Astrocyte (in vitro differentiated cells and primary cell): ENCODE results near the gene GATC. TPM values are rescaled to one million over a fixed set of nuclear protein-coding genes. Genes with fewer than 3 reads are reported as not detected.
A peak's percentile ranks its signal among the peaks of the same experiment; 100 is the strongest.

Source experiments
- DNase-seq: peaks from one replicate; pipeline ENCODE4 v3.0.0-alpha.2; 2010; ENCODE audit warnings: low read depth
- FAIRE-seq: peaks from 2 replicates; lab custom pipeline; 2011; peaks lifted over from hg19 to GRCh38; lab: Jason Lieb, UNC
- H2AFZ ChIP-seq: 2 replicates; pipeline ENCODE4 v1.6.0; 2012; ENCODE audit warnings: low read depth, low read length, inconsistent platforms
- H3K27ac ChIP-seq: 2 replicates; pipeline ENCODE4 v1.5.1; 2011; ENCODE audit warnings: low read depth, low read length, inconsistent platforms
- H3K27me3 ChIP-seq: 2 replicates; pipeline ENCODE4 v1.6.0; 2011; ENCODE audit warnings: low read length, inconsistent platforms; ENCODE audit not compliant: insufficient read depth
- H3K36me3 ChIP-seq: 2 replicates; pipeline ENCODE4 v1.5.1; 2011; ENCODE audit warnings: low read length, inconsistent platforms; ENCODE audit not compliant: insufficient read depth
- H3K4me1 ChIP-seq: 2 replicates; pipeline ENCODE4 v1.5.1; 2011; ENCODE audit warnings: low read length, inconsistent platforms; ENCODE audit not compliant: insufficient read depth
- H3K4me2 ChIP-seq: 2 replicates; pipeline ENCODE4 v1.6.0; 2012; ENCODE audit warnings: low read length, inconsistent platforms
- H3K4me3 ChIP-seq: 2 replicates; pipeline ENCODE4 v1.5.1; 2011; ENCODE audit warnings: low read depth, mild to moderate bottlenecking, low read length, inconsistent platforms; ENCODE audit not compliant: insufficient read depth
- H3K79me2 ChIP-seq: 2 replicates; pipeline ENCODE4 v1.6.0; 2012; ENCODE audit warnings: mild to moderate bottlenecking, low read length, inconsistent platforms; ENCODE audit not compliant: insufficient read depth
- H3K9ac ChIP-seq: 2 replicates; pipeline ENCODE4 v1.6.0; 2012; ENCODE audit warnings: mild to moderate bottlenecking, low read length, inconsistent platforms
- H3K9me3 ChIP-seq: 2 replicates; pipeline ENCODE4 v1.5.1; 2012; ENCODE audit warnings: low read depth, mild to moderate bottlenecking, low read length, inconsistent platforms; ENCODE audit not compliant: insufficient read depth
- H4K20me1 ChIP-seq: 2 replicates; pipeline ENCODE4 v1.6.0; 2012; ENCODE audit warnings: low read length, inconsistent platforms; ENCODE audit not compliant: insufficient read depth
- H3K27ac Mint-ChIP-seq: one replicate; pipeline ENCODE4 v1.8.0; 2021; ENCODE audit warnings: mild to moderate bottlenecking, mixed read lengths; ENCODE audit not compliant: unreplicated experiment
- H3K27me3 Mint-ChIP-seq: one replicate; pipeline ENCODE4 v1.8.0; 2021; ENCODE audit warnings: low read depth, mixed read lengths; ENCODE audit not compliant: unreplicated experiment
- H3K36me3 Mint-ChIP-seq: one replicate; pipeline ENCODE4 v1.8.0; 2021; ENCODE audit warnings: low read depth, mixed read lengths; ENCODE audit not compliant: unreplicated experiment
- H3K4me1 Mint-ChIP-seq: one replicate; pipeline ENCODE4 v1.8.0; 2021; ENCODE audit warnings: low read depth, mixed read lengths; ENCODE audit not compliant: unreplicated experiment
- H3K4me3 Mint-ChIP-seq: one replicate; pipeline ENCODE4 v1.8.0; 2021; ENCODE audit warnings: mild to moderate bottlenecking, moderate library complexity, mixed read lengths; ENCODE audit not compliant: unreplicated experiment
- H3K9me3 Mint-ChIP-seq: one replicate; pipeline ENCODE4 v1.8.0; 2021; ENCODE audit warnings: mild to moderate bottlenecking, mixed read lengths; ENCODE audit not compliant: unreplicated experiment
- EZH2 ChIP-seq: IDR thresholded peaks from 2 replicates; pipeline ENCODE4 v1.6.1; 2012; ENCODE audit warnings: mild to moderate bottlenecking, low read length, inconsistent platforms; ENCODE audit not compliant: insufficient read depth
- total RNA-seq: library from RNA; stranded (reverse); gene quantifications from 2 replicates; pipeline ENCODE4 v1.2.1, GENCODE V29; 2021
- TF ChIP-seq, protein P1 (sequence below): IDR thresholded peaks from 2 replicates; pipeline ENCODE4 v1.5.1; 2011; ENCODE audit warnings: low read depth, mild to moderate bottlenecking, inconsistent platforms, low read length, moderate library complexity; ENCODE audit not compliant: insufficient read depth

The GATC gene
- total RNA-seq, 1 donor from 2014 or later, result 28.8 TPM

DNA sequence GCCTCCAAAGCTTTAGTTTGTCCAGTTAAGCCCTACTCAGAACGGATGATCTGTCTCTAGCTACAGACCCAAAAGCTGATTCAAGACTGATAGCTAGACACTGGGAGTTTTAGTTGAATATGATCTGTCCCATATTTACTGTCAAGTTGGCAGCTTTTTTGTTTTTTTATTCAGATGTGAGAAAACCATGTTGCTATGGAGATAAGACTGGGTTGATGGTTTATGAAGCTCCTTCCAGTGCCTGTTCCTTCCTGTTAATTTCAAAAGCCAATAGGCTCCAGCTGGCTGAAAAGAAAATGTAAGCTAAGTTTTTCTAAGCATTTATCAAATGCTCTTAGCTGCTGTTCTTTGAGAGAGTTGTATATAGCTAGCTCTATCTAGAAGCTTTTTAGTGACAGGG lies 54.3 kb downstream of the GATC start:
- H3K9me3 ChIP-seq, result no peaks in the 10 kb centered on the region
- H3K27ac Mint-ChIP-seq, result no peak overlapping the region
- H3K9me3 Mint-ChIP-seq, result no peaks in the 10 kb centered on the region
- H3K79me2 ChIP-seq, result peaks cover 27% of the 10 kb centered on the region
- H3K36me3 Mint-ChIP-seq, result peaks cover 8% of the 10 kb centered on the region
- H3K4me2 ChIP-seq, result no peak overlapping the region
- no peaks in the 10 kb centered on the region for H3K27me3 ChIP-seq
- H3K36me3 ChIP-seq, result peaks cover 6% of the 10 kb centered on the region
- H3K27ac ChIP-seq, result no peak overlapping the region
- H3K4me3 ChIP-seq, result no peak overlapping the region
- no peak for DNase-seq
- peaks cover 9% of the 10 kb centered on the region for H3K4me1 Mint-ChIP-seq
- H3K9ac ChIP-seq, result no peak overlapping the region
- H4K20me1 ChIP-seq, result peaks cover 30% of the 10 kb centered on the region
- no peak overlapping the region for H3K4me3 Mint-ChIP-seq
- no peaks in the 10 kb centered on the region for H3K27me3 Mint-ChIP-seq
- H3K4me1 ChIP-seq, result peaks cover 12% of the 10 kb centered on the region
- TF ChIP-seq EZH2, result no peak
- TF ChIP-seq, protein P1, sequence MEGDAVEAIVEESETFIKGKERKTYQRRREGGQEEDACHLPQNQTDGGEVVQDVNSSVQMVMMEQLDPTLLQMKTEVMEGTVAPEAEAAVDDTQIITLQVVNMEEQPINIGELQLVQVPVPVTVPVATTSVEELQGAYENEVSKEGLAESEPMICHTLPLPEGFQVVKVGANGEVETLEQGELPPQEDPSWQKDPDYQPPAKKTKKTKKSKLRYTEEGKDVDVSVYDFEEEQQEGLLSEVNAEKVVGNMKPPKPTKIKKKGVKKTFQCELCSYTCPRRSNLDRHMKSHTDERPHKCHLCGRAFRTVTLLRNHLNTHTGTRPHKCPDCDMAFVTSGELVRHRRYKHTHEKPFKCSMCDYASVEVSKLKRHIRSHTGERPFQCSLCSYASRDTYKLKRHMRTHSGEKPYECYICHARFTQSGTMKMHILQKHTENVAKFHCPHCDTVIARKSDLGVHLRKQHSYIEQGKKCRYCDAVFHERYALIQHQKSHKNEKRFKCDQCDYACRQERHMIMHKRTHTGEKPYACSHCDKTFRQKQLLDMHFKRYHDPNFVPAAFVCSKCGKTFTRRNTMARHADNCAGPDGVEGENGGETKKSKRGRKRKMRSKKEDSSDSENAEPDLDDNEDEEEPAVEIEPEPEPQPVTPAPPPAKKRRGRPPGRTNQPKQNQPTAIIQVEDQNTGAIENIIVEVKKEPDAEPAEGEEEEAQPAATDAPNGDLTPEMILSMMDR, result no peak
- no peak for FAIRE-seq
- no peak overlapping the region for H2AFZ ChIP-seq

DNA sequence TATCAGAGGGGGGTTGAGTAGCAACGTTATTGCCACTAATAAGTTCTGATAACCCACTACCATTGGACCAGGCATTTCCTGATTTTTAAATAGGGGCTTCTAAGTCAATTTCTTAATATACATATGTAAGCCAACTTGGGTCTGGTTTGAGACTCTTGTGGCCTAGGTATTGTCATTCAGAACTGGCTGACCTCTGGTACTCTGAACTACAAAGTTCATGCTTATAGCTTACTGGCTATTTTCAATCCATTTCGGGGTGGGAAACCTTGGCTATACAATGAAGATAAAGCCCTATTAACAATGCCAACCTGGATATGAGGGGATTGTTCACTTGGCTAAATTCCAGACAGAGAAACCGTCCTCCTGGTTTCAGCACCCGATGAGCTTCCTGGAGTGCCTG lies 58.3 kb downstream of the GATC start:
- no peak overlapping the region for H3K27ac ChIP-seq
- no peaks in the 10 kb centered on the region for H4K20me1 ChIP-seq
- H3K9me3 Mint-ChIP-seq, result no peaks in the 10 kb centered on the region
- H3K79me2 ChIP-seq, result no peaks in the 10 kb centered on the region
- H3K9ac ChIP-seq, result no peak overlapping the region
- H3K27me3 Mint-ChIP-seq, result no peaks in the 10 kb centered on the region
- no peak overlapping the region for H2AFZ ChIP-seq
- H3K4me1 Mint-ChIP-seq, result no peaks in the 10 kb centered on the region
- DNase-seq (no peak), FAIRE-seq (no peak)
- no peak overlapping the region for H3K27ac Mint-ChIP-seq
- peaks cover 2% of the 10 kb centered on the region for H3K36me3 ChIP-seq
- no peaks in the 10 kb centered on the region for H3K9me3 ChIP-seq
- H3K4me3 Mint-ChIP-seq, result no peak overlapping the region
- TF ChIP-seq EZH2, result no peak
- no peaks in the 10 kb centered on the region for H3K4me1 ChIP-seq
- peaks cover 10% of the 10 kb centered on the region for H3K36me3 Mint-ChIP-seq
- H3K4me2 ChIP-seq, result no peak overlapping the region
- H3K27me3 ChIP-seq, result no peaks in the 10 kb centered on the region
- no peak overlapping the region for H3K4me3 ChIP-seq

DNA sequence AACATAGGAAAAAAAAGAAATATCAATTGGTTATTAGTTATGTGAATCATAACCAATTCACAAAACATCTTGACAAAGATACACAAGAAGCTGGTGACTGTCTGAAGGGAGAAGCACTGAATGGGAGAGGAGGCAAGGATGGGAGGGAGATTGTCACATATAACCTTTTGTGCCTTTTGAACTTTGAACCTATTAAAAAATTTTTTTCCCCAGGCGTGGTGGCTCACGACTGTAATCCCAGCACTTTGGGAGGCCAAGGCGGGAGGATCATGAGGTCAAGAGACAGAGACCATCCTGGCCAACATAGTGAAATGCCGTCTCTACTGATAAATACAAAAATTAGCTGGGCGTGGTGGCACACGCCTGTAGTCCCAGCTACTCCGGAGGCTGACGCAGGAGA lies 62.3 kb downstream of the GATC start:
- Mint-ChIP-seq H3K4me1 (no peaks in the 10 kb centered on the region), H3K27me3 (no peaks in the 10 kb centered on the region)
- TF ChIP-seq, protein P1, result no peak
- no peak for TF ChIP-seq EZH2

More for the DNA sequence above, 62.3 kb downstream of the GATC start:
- Histone ChIP-seq H3K27me3 (no peaks in the 10 kb centered on the region), H3K9ac (no peak overlapping the region), H3K27ac (no peak overlapping the region), H4K20me1 (no peaks in the 10 kb centered on the region), H3K4me2 (no peak overlapping the region), H3K9me3 (no peaks in the 10 kb centered on the region), H3K4me3 (no peak overlapping the region), H3K4me1 (no peaks in the 10 kb centered on the region), H3K79me2 (no peaks in the 10 kb centered on the region), H3K36me3 (peaks cover 5% of the 10 kb centered on the region), H2AFZ (no peak overlapping the region)
- H3K4me3 Mint-ChIP-seq, result peak overlapping the region; percentile 66
- no peak for FAIRE-seq
- peak overlapping the region; percentile 47 for H3K27ac Mint-ChIP-seq
- H3K9me3 Mint-ChIP-seq, result no peaks in the 10 kb centered on the region
- DNase-seq, result no peak
- peaks cover 8% of the 10 kb centered on the region for H3K36me3 Mint-ChIP-seq

Other genes starting within 250 kb of the GATC start
- 1,543 and 1,660 TPM in 2 replicates for gene RPLP0, start 245.3 kb upstream of the GATC start, total RNA-seq
- gene PXN, start 180.7 kb upstream of the GATC start, total RNA-seq, result 126 and 151 TPM in 2 replicates
- gene RNU4-2, start 154.5 kb upstream of the GATC start, total RNA-seq, result 2,157 and 2,549 TPM in 2 replicates
- 2,477 and 2,591 TPM in 2 replicates for gene RNU4-1, start 153.2 kb upstream of the GATC start, total RNA-seq
- gene SIRT4, start 144.1 kb upstream of the GATC start, total RNA-seq, result 2.5 and 2.7 TPM in 2 replicates
- gene PLA2G1B, start 118.7 kb upstream of the GATC start, total RNA-seq, result not detected in 2 replicates
- 16.0 and 16.4 TPM in 2 replicates for gene MSI1, start 77.3 kb upstream of the GATC start, total RNA-seq
- gene COX6A1, start 8.3 kb upstream of the GATC start, total RNA-seq, result 388 and 394 TPM in 2 replicates
- gene TRIAP1, start 60 bp upstream of the GATC start, total RNA-seq, result 43.6 and 54.0 TPM in 2 replicates
- 216 and 223 TPM in 2 replicates for gene SRSF9, start 23.3 kb downstream of the GATC start, total RNA-seq
- 490 and 500 TPM in 2 replicates for gene DYNLL1, start 49.7 kb downstream of the GATC start, total RNA-seq
- 22.9 and 23.4 TPM in 2 replicates for gene COQ5, start 82.7 kb downstream of the GATC start, total RNA-seq
- gene RNF10, start 87.9 kb downstream of the GATC start, total RNA-seq, result 181 and 185 TPM in 2 replicates
- 31.3 and 36.0 TPM in 2 replicates for gene POP5, start 135.0 kb downstream of the GATC start, total RNA-seq
- gene CABP1, start 194.2 kb downstream of the GATC start, total RNA-seq, result 0.19 and 0.30 TPM in 2 replicates
- gene MLEC, start 240.7 kb downstream of the GATC start, total RNA-seq, result 137 and 152 TPM in 2 replicates